ENCODE results near the gene TSPAN18. TPM values are rescaled to one million over a fixed set of nuclear protein-coding genes. Genes with fewer than 3 reads are reported as not detected.

The TSPAN18 gene
- total RNA-seq, 1 donor: 5.8 TPM

GRCh38 chr11:44709966-44710365 lies 16.8 kb upstream of the TSPAN18 start:
- Histone ChIP-seq H4K20me1 (ENCODE audit: insufficient read depth, low read length) (no peaks in the 10 kb centered on the region), H3K79me2 (ENCODE audit: insufficient read depth, low read length) (no peaks in the 10 kb centered on the region), H3K27ac (ENCODE audit: low read depth, low read length) (no peak overlapping the region), H2AFZ (ENCODE audit: low read length) (no peak overlapping the region), H3K4me1 (ENCODE audit: insufficient read depth, low read length) (peaks cover 34% of the 10 kb centered on the region), H3K9me3 (ENCODE audit: low read depth, low read length) (no peaks in the 10 kb centered on the region), H3K27me3 (ENCODE audit: insufficient read depth, low read length) (peaks cover 17% of the 10 kb centered on the region), H3K36me3 (ENCODE audit: insufficient read depth, low read length) (no peaks in the 10 kb centered on the region), H3K4me2 (ENCODE audit: insufficient read depth, low read length) (peak overlapping the region; percentile 34), H3K4me3 (ENCODE audit: insufficient read depth, low read length) (no peak overlapping the region)
- DNase-seq (ENCODE audit: insufficient read length, low spot score, missing footprints): peak; percentile 86
- TF ChIP-seq CTCF (IDR thresholded peaks at IDR 0.05; ENCODE audit: extremely low read depth, low read depth, low read length): no peak

- no peak for DNase-seq (ENCODE audit: insufficient read length, low spot score, missing footprints)
- H3K4me1 ChIP-seq (ENCODE audit: insufficient read depth, low read length): peaks cover 34% of the 10 kb centered on the region
- no peak for TF ChIP-seq CTCF (IDR thresholded peaks at IDR 0.05; ENCODE audit: extremely low read depth, low read depth, low read length)
- no peak overlapping the region for H3K4me3 ChIP-seq (ENCODE audit: insufficient read depth, low read length)
- H3K27me3 ChIP-seq (ENCODE audit: insufficient read depth, low read length): peaks cover 22% of the 10 kb centered on the region
- H3K36me3 ChIP-seq (ENCODE audit: insufficient read depth, low read length): no peaks in the 10 kb centered on the region
- no peaks in the 10 kb centered on the region for H3K9me3 ChIP-seq (ENCODE audit: low read depth, low read length)
- no peak overlapping the region for H3K27ac ChIP-seq (ENCODE audit: low read depth, low read length)
- no peaks in the 10 kb centered on the region for H4K20me1 ChIP-seq (ENCODE audit: insufficient read depth, low read length)
- no peaks in the 10 kb centered on the region for H3K79me2 ChIP-seq (ENCODE audit: insufficient read depth, low read length)
- no peak overlapping the region for H2AFZ ChIP-seq (ENCODE audit: low read length)
- H3K4me2 ChIP-seq (ENCODE audit: insufficient read depth, low read length): no peak overlapping the region
These were observed 15.5 kb upstream of the TSPAN18 start for GRCh38 chr11:44711113-44711786.

GRCh38 chr11:44711787-44712608 lies 14.8 kb upstream of the TSPAN18 start:
- no peak overlapping the region for H2AFZ ChIP-seq (ENCODE audit: low read length)

More at GRCh38 chr11:44711787-44712608, 14.8 kb upstream of the TSPAN18 start:
- H3K79me2 ChIP-seq (ENCODE audit: insufficient read depth, low read length): no peaks in the 10 kb centered on the region
- H3K4me3 ChIP-seq (ENCODE audit: insufficient read depth, low read length): no peak overlapping the region
- H3K27ac ChIP-seq (ENCODE audit: low read depth, low read length): no peak overlapping the region
- no peak overlapping the region for H3K4me2 ChIP-seq (ENCODE audit: insufficient read depth, low read length)
- no peaks in the 10 kb centered on the region for H3K36me3 ChIP-seq (ENCODE audit: insufficient read depth, low read length)
- DNase-seq (ENCODE audit: insufficient read length, low spot score, missing footprints): no peak
- H3K27me3 ChIP-seq (ENCODE audit: insufficient read depth, low read length): peaks cover 27% of the 10 kb centered on the region
- TF ChIP-seq CTCF (IDR thresholded peaks at IDR 0.05; ENCODE audit: extremely low read depth, low read depth, low read length): no peak
- no peaks in the 10 kb centered on the region for H4K20me1 ChIP-seq (ENCODE audit: insufficient read depth, low read length)
- H3K9me3 ChIP-seq (ENCODE audit: low read depth, low read length): no peaks in the 10 kb centered on the region
- peaks cover 34% of the 10 kb centered on the region for H3K4me1 ChIP-seq (ENCODE audit: insufficient read depth, low read length)
